NOMO-1 treated with DMSO at 0.1 percent for 48 hours (cell line): ENCODE results near the gene GPR158.

Experiments
- DNase-seq: peaks from one replicate; lab custom pipeline; 2025; ENCODE audit not compliant: unreplicated experiment; lab: John Stamatoyannopoulos, UW

GPR158 gene

DNA sequence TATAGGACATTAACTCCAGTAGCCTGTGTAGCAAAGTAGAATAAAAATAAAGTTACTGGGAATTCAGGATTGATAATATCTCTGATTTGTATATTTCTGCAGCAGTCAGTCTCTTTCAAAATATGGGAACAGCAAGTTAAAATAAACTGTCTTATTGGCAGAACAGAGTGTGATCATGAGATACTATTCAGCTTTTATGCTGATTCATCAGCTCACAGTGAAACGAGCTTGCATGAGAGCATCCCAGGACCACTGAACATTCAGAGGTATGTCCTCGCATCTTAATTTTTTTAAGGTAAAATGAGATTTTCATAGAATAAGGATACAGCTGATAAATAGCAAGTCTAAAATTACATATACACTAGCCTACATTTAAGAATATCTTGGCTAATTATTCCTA is 476.7 kb downstream of the GPR158 start:
- no peak for DNase-seq
